GM19324 (cell line): ENCODE measurements around the gene GDPD5.

Source experiments
- ATAC-seq: cut with Tn5 transposase; IDR thresholded peaks from one replicate; pipeline ENCODE4 v1.9.1; 2021; ENCODE audit warnings: mild to moderate bottlenecking, moderate library complexity; ENCODE audit not compliant: unreplicated experiment, low FRiP score

The GDPD5 gene

DNA sequence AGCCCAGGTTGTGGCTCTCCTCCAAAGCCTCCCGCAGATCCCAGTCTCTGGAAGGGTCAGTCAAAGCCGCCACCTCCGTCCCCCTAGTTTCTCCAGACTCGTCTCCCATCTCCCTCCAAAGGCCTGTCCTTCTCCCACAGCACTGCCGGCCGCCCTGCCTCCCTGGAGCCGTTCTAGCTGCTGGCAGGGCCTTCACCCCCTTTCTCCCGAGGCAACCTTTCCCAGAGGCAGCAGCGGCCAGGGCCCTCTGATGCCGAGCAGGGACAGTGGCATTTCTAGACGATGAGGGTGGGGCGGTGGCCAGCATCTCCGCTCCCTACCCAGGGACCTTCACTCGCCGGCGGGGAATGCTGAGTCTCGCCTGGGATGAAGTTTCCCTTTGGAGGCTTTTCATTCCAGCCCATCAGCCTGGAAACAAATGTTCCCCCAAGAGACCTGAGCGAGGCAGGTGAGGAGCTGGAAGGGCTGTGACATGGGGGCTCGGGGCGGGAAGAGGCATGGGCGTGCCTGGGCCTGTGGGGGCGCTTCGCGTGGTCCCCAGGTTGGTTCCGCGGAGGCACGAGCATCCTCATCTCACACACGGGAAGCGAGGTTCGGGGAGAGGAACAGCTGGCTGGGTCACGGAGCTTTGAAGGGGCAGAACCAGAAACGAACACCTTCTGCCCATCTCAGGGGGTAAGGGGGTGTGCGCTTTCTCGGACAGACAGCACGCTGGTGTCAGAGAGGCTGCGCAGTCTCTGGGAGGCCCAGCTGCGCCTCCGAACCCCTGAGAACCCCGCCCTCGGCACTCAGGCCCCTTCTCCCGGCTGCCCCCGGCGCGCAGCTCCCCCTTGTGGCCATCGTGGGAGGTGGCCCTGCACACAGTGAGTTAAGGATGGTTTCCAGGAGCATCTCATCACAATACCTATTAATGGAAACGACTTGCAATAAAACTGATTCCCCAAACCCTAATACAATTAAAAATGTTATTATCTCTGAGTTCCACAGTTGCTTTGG, 74.6 kb downstream of the GDPD5 start:
- ATAC-seq = no peak

DNA sequence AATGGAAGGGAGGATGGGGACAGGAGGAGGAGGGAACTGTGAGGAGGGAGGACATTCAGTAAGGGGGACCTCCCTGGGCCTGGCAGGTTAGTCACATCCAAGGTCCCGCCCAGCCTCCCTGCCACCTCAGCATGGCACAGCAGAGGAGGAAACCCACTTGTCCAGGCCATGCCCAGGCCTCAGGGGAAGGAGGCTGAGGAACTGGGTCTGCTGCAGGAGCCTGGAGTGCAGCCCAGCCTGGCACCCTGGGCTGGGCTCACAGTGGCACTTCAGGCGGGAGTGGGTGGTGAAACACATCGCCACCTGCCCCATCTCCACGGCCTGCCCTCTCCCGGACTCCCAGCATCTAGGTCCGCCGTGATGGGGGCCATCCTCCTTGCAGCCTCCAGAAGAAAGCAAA, 75.5 kb downstream of the GDPD5 start:
- ATAC-seq = no peak

DNA sequence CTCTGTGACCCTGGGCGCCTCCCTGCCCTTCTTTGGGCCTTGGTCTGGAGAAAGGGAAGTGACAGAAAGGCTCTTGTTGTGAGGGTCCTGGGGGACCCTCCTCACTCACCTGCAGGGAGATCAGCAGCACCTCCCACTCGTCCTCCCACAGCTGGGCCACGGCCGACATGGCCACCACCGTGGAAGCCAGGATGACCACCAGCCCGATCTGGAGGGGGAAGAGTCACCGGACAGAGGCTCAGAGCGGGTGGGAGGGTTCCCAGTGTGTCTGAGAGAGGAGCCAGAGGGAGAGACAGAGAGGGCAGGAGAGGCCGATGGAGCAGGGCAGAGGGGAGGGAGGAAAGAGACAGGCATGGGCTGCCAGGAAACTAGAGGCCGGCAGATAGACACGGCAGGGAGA, 76.0 kb downstream of the GDPD5 start:
- no peak for ATAC-seq

DNA sequence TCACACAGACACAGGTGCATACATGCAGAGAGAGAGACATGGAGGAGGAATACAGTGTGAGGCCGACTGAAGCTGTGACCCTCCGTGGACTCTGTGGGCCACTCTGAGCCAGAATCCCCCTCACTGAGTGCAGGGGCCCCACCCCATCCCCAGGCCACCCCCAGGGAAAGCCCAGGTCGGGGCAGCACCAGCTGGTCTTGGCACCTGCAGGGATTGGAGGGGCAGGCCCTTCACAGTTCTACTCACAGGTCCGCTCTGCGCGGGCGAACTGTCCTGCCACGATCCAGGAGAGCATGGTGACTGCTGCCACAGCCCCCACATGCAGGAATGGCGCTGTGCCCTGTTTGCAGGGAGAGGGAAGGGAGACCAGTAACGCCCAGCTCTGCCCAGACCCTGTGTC, 76.5 kb downstream of the GDPD5 start:
- ATAC-seq = no peak

DNA sequence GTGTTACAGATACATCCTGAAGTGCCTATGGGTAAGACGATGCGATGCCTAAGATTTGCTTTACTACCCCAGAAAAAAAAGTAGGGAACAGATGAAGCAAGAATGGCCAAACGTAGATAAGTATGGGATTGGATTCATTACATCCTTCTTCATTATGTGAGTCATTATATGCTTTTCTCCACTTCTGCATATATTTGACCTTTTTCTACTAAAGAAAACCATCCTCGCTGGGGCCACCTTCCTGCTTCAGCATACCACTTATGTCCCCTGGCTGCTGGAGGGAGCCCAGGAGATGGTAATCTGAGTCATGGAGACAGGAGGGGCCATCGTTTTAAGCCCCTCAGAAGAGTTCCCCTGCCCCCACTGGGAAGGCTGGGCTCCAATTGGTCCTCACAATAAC, 78.3 kb downstream of the GDPD5 start:
- ATAC-seq = no peak

DNA sequence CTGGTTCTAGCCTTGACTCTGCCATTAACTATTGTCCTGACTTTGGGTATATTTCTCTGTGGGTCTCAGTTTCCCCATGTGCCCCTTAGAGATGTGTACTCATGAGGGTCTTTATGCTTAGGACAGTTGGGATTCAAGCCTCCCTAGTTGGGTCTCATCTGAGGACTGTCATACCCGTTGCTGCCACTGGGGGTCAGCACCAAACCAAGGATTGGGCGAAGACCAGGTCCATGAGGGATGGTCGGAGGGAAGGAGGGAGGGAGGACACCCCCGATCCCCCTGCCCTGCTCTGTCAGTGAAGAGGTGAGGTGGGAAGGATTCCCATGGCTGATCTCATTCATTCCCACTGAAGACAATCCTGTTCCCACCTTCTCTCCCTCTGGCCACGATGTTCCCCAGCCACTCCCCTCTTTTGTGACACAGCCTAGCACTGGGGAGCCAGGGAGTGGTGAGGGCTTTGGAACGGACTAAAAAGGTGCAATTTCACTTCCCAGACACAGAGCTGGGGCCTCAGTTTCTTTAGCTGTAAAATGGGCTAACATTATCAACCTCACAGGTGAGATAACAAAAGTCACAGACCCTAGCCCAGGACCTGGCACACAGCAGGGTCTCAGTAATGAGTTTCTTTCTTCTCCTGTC, 80.3 kb downstream of the GDPD5 start:
- ATAC-seq = no peak

DNA sequence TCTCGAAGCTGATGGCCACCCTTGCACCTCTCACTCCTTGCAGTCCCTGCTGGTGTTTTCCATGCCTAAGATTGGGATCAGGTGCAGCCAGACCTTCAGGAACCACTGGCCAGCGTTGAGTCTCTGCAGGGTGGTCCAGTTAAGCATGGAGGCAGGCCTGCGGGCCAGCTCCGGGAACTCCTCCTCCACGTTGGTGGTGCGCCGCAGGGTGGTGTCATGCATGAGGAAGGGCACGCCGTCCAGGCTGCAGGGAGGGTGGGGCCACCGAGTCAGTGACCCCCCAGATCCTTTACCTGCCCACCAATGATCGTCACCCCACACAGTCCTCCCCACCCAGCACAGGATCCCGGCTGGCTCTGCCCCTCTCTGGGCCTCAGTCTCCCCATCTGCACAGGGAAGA, 82.7 kb downstream of the GDPD5 start:
- no peak for ATAC-seq

DNA sequence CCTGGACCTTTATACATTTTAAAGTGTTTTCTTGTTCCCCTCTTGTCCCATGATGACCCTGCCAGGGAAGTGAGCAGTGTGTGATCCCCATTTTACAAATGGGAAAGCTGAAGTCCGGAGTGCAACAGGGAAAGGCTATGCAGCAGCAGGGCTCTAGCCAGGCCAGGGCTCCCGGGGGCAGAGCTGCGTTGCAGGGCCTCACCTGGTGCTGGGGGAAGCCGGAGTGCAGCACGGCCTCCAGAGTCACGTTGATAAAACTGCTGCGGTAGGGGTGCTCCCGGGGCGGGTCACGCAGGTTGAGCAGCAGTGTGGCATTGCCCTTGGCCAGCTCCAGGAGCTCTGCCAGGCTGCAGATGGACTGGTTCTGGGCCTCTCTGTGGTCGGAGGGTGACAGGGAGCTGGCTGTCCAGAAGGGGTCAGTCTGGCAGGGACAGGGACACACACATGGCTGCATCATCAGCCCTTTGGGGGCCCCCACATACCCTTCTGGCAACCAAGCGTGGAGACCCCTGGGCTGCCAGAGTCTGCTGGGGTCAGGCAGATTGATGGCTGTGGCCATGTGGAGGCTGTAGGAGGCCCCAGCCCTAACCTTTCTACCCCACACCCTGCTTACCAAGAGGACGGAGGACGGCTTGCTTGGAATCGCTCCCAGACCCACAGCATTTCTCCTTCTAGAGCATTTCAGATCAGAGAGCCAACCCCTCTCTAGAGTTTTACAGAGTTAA, 83.4 kb downstream of the GDPD5 start:
- ATAC-seq = no peak

DNA sequence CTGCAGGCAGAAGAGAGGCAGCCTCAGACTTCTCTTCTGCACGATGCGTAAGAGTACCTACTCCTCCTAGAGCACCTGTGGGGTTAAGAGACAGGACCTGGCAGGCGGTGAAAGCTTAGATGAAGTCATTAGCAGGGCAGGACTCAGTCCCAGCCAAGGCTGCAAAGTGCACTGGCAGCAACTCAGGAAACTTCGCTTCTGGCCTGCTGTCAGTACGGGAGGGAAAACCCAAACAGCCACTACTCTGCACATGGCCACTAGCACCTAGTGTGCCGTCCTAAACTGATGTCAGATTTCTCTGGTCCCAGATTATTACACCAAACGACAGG, 84.0 kb downstream of the GDPD5 start:
- no peak for ATAC-seq

DNA sequence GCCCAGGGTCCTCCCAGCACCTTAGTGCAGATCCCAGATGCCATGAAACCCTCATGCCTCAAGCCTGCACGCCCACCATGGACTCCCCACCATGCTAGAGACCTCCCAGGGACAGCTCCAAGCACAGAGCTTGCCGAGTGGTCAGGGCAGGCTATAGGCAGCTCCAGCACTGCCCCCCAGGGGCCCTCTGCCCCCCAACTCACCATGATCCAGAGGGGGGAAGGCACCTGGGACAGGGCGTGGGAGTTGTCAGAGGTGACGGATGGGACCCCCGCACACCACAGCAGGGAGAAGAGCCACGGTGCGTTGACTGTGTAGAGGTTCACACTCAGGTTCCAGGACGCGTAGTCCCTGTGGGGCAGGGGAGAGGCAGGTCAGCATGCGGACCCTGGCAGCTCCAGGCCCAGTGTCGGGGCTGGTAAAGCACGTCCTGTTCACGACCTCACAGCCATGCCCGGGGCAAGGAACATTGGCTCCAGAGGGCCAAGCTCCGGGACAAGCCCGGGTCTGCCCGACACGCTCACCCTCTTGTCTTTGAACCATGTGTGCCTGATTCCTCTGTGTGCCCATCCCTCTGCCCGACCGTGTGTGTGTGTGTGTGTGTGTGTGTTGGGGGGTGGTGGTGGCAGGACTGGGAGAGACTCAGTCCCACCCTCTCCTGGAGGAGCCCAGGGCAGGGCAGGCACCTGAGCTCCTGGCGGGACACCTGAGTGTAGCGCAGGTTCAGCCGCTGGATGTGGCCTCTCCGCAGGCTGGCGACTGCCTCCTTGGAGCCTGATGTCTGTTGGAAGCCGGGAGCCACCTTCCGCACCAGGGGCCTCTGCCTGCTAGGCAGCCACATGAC, 84.6 kb downstream of the GDPD5 start:
- no peak for ATAC-seq

DNA sequence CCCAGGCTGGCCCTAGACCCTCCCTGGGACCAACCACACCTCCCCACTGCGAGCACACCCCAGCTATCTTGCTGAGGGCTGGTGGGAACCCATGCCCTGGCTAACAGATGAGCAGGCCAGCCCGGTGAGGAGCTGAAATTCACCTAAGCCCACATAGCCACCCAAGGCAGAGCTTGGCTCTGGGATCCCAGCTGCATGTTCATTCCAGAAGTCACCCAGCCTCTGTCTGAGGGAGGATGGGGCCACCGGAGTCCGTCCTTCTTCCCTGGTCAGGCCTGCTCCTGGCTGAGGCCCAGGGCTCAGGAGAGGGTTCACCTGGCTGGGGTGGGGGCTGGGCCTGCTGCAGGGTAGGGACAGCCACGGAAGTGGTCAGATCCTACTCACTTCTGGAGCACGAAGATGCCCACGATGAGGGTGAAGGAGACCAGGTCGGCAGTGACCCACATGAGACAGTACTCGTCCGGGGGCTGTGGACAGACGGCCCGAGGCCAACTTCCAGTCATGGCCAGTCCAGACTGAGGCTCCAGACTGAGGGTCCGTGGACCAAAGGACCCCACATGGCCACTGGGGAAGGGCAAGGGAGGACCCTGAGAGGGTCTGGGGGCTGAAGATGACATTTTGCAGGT, 86.1 kb downstream of the GDPD5 start:
- ATAC-seq = no peak

DNA sequence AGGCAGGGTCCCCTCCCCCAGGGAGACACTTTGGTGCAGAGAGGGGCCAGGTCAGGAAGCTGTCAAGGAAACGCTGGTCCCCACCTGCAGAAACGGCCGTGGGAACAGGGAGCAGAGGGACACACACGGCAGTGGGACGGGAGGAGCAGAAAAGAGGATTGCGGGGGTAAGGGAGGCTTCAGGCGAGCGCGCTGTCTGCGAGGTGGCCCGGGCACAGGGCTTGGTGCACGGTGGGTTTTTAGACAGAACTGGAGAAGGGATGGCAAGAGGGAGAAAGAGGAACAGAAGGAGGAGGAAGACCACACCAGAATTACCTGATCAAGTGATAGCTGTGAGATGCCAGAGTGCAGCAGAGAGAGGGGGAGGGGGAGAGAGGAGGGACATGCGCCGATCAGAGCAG, 86.7 kb downstream of the GDPD5 start:
- no peak for ATAC-seq

DNA sequence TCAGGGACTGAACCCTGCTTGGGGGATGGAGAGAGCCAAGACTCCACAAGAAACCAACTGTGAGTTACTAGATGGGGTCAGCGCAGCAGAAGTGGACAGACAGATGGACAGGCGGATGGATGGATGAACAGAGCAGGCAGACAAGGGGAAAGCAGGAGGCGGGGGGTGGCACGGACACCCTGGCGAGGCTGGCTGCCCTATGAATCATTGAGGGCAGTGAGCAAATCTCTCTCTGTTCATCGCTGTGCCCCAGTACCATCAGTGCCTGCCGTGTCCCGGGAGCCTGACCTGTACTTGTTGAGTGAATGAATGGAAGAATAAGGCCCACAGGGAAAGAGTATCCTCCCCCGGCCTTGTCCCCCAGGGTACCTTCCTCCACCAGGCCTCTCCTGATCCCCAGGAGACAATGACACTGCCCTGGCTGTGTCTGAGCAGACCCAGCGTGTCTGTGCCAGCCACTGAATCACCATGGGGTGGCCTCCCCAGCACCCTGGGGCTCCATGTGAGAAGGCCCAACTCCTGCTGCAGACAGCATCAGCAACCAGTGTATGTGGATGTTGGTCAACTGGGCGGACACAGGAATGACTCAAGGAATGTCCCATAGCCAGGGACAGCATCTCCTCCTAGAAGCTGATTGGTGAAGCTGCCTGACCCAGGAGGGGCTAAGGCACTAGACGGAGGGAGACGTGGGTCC, 87.6 kb downstream of the GDPD5 start:
- no peak for ATAC-seq

DNA sequence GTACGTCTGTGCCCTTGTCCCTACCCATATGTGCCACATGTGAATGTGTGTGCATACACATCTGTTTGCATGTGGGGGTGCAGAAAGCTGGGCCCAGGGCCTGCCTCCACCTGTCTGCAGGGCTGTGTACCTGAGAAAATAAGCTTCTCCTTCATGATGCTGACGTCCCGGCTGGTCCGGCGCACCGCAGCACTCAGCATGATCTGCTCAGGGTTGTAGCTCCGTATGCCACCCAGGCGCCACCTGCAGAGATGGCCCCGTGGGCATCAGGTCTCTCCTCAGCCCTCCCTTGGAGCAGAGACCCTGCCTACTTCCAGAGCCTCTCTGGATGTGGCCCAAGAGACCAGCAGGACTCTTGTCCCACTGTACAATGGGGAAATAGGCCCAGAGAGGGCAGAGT, 88.9 kb downstream of the GDPD5 start:
- no peak for ATAC-seq

DNA sequence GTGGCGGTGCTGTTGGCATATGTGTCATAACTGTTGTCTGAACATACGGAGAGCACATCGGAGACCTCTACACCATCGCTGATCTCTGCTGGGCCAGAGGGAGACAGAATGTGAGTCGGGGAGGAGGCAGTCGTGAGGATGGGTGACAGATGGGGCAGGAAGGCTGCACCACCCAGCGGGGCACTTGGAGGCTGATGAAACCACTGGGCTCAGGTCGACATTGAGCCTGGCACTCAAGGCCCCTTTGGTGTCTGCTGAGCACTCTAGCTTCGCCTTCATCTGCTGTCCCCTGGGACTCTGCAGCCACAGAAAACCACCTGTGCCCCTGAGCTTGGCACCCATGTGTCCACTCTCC, 90.2 kb downstream of the GDPD5 start:
- ATAC-seq = no peak

DNA sequence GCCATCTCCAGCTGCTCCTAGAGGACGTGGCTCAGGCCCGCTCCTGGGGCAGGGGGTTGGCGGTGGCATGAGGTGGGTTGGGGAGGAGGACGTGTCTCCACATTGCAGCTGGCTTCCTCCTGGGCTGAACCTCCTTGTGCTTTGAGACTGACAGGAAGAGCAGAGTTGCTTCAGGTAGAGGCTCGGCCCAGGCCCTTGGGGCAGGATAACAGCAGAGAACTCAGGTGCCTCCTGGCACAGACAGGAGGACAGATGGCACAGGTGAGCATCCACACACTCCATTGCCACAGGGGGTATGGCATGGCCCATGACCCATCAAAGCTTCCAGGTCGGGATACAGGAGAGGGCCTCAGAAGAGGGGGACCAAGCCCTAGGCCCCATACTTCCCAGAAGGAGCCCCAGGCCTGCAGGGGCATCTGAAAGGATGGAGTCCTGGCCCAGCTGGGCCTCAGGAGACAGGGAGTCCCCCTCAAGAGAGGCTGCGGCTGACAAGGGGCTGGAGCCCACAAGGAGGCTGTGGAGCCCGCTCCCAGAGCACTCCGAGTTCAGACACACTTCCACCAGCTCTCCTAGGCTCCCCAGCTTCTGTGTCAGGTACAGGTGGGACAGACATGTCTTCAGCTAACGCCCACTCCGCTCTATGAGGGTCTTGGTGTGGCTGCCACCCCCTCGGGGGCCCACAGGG, 90.7 kb downstream of the GDPD5 start:
- ATAC-seq = no peak

DNA sequence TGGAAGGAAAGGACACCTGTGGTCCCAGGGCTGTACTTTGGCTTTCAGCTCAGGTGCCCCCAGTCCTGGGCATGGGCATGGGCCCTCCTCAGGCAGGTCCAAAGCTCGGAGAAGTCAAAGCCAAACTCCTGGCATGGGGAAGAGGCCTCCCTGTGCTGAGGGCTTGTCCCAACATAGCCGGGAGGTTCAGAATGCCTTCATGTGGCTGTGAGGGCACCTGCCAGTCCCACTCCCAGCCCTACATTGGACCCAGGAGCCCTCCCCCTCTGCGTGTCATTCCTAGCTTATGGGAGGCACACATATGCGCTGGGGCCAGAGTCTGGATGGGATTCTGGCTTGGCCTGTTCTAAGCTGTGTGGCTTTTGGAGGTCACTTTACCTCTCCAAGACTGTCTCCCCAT, 91.7 kb downstream of the GDPD5 start:
- no peak for ATAC-seq

DNA sequence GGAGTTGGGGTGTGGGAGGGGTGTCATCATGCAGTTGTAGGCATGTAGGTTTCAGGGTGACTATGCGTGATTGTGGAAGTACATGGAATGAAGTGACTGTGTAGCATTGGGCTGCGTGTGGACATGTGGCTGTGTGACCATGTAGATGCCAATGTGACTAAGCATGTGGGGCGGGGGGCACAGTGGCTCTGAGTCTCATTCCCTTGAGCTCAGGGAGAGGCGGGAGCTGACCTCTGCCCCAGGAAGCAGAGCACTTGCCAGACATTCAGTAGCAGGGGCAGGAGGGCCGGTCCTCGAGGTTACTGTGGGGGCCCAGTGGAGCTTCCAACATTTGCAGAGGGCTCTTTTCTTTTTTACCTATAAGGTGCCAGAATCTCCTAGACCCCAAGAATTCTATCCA, 92.3 kb downstream of the GDPD5 start:
- ATAC-seq = no peak

DNA sequence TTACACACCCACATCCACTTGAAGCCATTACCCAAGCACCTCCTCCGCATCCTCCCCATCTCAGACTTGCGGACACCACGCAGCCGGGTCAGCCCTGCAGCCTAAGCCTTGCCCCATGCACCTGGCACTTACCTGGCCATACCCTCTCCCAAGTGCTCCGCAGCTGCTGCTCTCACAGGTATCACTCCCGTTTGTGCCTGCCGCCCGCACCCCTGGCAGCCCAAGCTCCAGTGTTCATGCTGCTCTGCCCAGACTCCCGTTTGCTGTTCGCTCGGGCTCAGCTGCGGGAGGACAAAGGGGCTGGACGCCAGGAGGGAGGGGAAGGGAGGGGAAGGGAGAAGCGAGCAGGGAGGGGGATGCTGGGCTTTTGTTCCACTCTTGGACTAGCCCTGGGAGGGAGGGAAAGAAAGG, 92.8 kb downstream of the GDPD5 start, which contains the start of gene KLHL35:
Gene KLHL35 (minus strand): TSS at position 293 of the 411 bp plus-strand sequence. CDS start 2,574 bp downstream, outside the sequence.
- no peak for ATAC-seq
